HepG2 (cell line): ENCODE data around the gene SH3D21. TPM values are rescaled to one million over a fixed set of nuclear protein-coding genes. Genes with fewer than 3 reads are reported as not detected.

Experiments
- AGO1 ChIP-seq: fragments of 200-400 bp; formaldehyde crosslinking; IDR thresholded peaks from 2 replicates; pipeline ENCODE4 v1.6.1; 2017; ENCODE audit warnings: mild to moderate bottlenecking, low read depth, low read length, moderate library complexity; ENCODE audit not compliant: poor library complexity, severe bottlenecking
- BHLHE40 ChIP-seq: IDR thresholded peaks from 2 replicates; pipeline ENCODE4 v1.6.1; 2011; ENCODE audit warnings: low read length, improper control_type of control experiment
- FOXA3 ChIP-seq: IDR thresholded peaks from 2 replicates; pipeline ENCODE4 v1.6.1; 2016; ENCODE audit warnings: missing genetic modification reagents, missing compliant biosample characterization
- FOXJ3 ChIP-seq: sonication (generic); formaldehyde crosslinking; IDR thresholded peaks from 2 replicates; pipeline ENCODE4 v1.4.0; 2020; ENCODE audit warnings: missing genetic modification reagents, mild to moderate bottlenecking, borderline replicate concordance
- IRF2 ChIP-seq: IDR thresholded peaks from 2 replicates; pipeline ENCODE4 v1.6.1; 2018; ENCODE audit warnings: missing genetic modification reagents, missing compliant biosample characterization
- IRF9 ChIP-seq: sonication (generic); formaldehyde crosslinking; IDR thresholded peaks from 2 replicates; pipeline ENCODE4 v1.8.0; 2022; ENCODE audit warnings: missing genetic modification reagents, mild to moderate bottlenecking, borderline replicate concordance
- JUNB ChIP-seq: sonication (generic); formaldehyde crosslinking; IDR thresholded peaks from 2 replicates; pipeline ENCODE4 v1.8.0; 2022; ENCODE audit warnings: missing genetic modification reagents, mild to moderate bottlenecking, borderline replicate concordance
- KLF11 ChIP-seq: IDR thresholded peaks from 2 replicates; pipeline ENCODE4 v1.6.1; 2016; ENCODE audit warnings: missing compliant biosample characterization
- NFYC ChIP-seq: IDR thresholded peaks from 2 replicates; pipeline ENCODE4 v1.6.1; 2016; ENCODE audit warnings: missing genetic modification reagents, missing compliant biosample characterization
- NR2F2 ChIP-seq: IDR thresholded peaks from 2 replicates; pipeline ENCODE4 v1.6.1; 2012; ENCODE audit warnings: low read depth, inconsistent platforms, borderline replicate concordance
- PAXIP1 ChIP-seq: sonication (generic); formaldehyde crosslinking; conservative IDR thresholded peaks from 2 replicates; pipeline ENCODE4 v1.4.0; 2020; ENCODE audit warnings: mild to moderate bottlenecking, missing genetic modification reagents, moderate library complexity
- PRMT3 ChIP-seq: sonication (generic); formaldehyde crosslinking; IDR thresholded peaks from 2 replicates; pipeline ENCODE4 v1.8.1; 2022; ENCODE audit warnings: low read depth, mild to moderate bottlenecking, moderate library complexity, missing genetic modification reagents, borderline replicate concordance
- RELA ChIP-seq: sonication (generic); formaldehyde crosslinking; IDR thresholded peaks from 2 replicates; pipeline ENCODE4 v1.4.0; 2020; ENCODE audit warnings: missing genetic modification reagents
- SNAI1 ChIP-seq: sonication (generic); formaldehyde crosslinking; IDR thresholded peaks from 2 replicates; pipeline ENCODE4 v1.5.0; 2020; ENCODE audit warnings: mild to moderate bottlenecking, missing genetic modification reagents, borderline replicate concordance
- STAG1 ChIP-seq: sonication (generic); formaldehyde crosslinking; IDR thresholded peaks from 2 replicates; pipeline ENCODE4 v1.4.0; 2020; ENCODE audit warnings: missing genetic modification reagents
- TP53 ChIP-seq: sonication (generic); formaldehyde crosslinking; conservative IDR thresholded peaks from 2 replicates; pipeline ENCODE4 v1.4.0; 2020; ENCODE audit warnings: missing genetic modification reagents
- ZNF230 ChIP-seq: sonication (generic); formaldehyde crosslinking; IDR thresholded peaks from 2 replicates; pipeline ENCODE4 v1.4.0; 2020; ENCODE audit warnings: mild to moderate bottlenecking, missing genetic modification reagents
- ZNF256 ChIP-seq: sonication (generic); formaldehyde crosslinking; conservative IDR thresholded peaks from 2 replicates; pipeline ENCODE4 v1.4.0; 2020; ENCODE audit warnings: missing genetic modification reagents
- ZNF557 ChIP-seq: sonication (generic); formaldehyde crosslinking; IDR thresholded peaks from 2 replicates; pipeline ENCODE4 v1.4.0; 2020; ENCODE audit warnings: missing genetic modification reagents
- ZNF609 ChIP-seq: sonication (generic); formaldehyde crosslinking; IDR thresholded peaks from 2 replicates; pipeline ENCODE4 v1.4.0; 2020; ENCODE audit warnings: mild to moderate bottlenecking, missing genetic modification reagents, borderline replicate concordance
- ZNF703 ChIP-seq: sonication (generic); formaldehyde crosslinking; IDR thresholded peaks from 2 replicates; pipeline ENCODE4 v1.5.1; 2020; ENCODE audit warnings: missing genetic modification reagents, mild to moderate bottlenecking, moderate library complexity, borderline replicate concordance
- ZNF790 ChIP-seq: sonication (generic); formaldehyde crosslinking; IDR thresholded peaks from 2 replicates; pipeline ENCODE4 v1.8.0; 2022; ENCODE audit warnings: missing genetic modification reagents, mild to moderate bottlenecking, borderline replicate concordance
- polyA plus RNA-seq, 8 experiments: library from polyadenylated mRNA; depleted of rRNA in 3 of 8; stranded (reverse) in 7 of 8; unstranded in 1 of 8; fragments of >200 nt; fragmentation: Illumina TruSeq in 4 of 8; extraction: Trizol in 4 of 8; gene quantifications; 2 replicates each; pipeline versions ENCODE4 v1.2.1 to v1.2.3, GENCODE V29; 2011 to 2016; ENCODE audit warnings: low read depth in 4 of 8, missing spikeins in 1 of 8, mixed read lengths in 1 of 8; ENCODE audit not compliant: insufficient read depth in 1 of 8
- total RNA-seq, 5 experiments: library from RNA; depleted of rRNA; stranded (reverse); fragments of >200 nt; fragmentation: Illumina TruSeq; extraction: Trizol; gene quantifications; 2 replicates each; pipeline ENCODE4 v1.2.3, GENCODE V29; 2016; ENCODE audit warnings: low read depth in 1 of 5

SH3D21 gene
- total and polyA plus RNA-seq, 2 of the 13 experiments (the other 11 are each of a cell fraction or from before 2014, with no cell fraction given): 5.1 to 8.6 TPM

GRCh38 chr1:36269408-36269838 lies 36.7 kb upstream of the SH3D21 start (continued):
- TF ChIP-seq ZNF230 (0 out of 2 replicates have a peak, but pooled peaks have one; percentile 37), ZNF790 (CRISPR knock-in tag) (no peak), NR2F2 (peak; percentile 67; the same call in 1 of the 2 replicates), ZNF256 (CRISPR knock-in tag) (no peak), BHLHE40 (peak; percentile 29; the same call in 1 of the 2 replicates), PAXIP1 (peak; percentile 97), STAG1 (peak; percentile 30), NFYC (peak; percentile 39; the same call in 1 of the 2 replicates), AGO1 (no peak), IRF9 (CRISPR knock-in tag) (no peak), JUNB (no peak), KLF11 (CRISPR knock-in tag) (peak; percentile 68; the same call in 1 of the 2 replicates), FOXJ3 (CRISPR knock-in tag) (peak; percentile 91), FOXA3 (peak; percentile 94), RELA (CRISPR knock-in tag) (no peak), SNAI1 (CRISPR knock-in tag) (no peak), TP53 (CRISPR knock-in tag) (no peak), ZNF703 (no peak), PRMT3 (CRISPR knock-in tag) (no peak), ZNF557 (CRISPR knock-in tag) (no peak), IRF2 (CRISPR knock-in tag) (peak; percentile 69; the same call in 1 of the 2 replicates), ZNF609 (peak; percentile 94)
